NCI-H1105 (cell line): ENCODE results near the gene TMEM151A.
"Not testable (repeated sequence)": the region's sequence is repeated elsewhere in the genome, so short reads cannot be mapped to it uniquely, and the experiment has no call there.

Experiments used
- DNase-seq: peaks from one replicate; lab custom pipeline; 2025; lab: John Stamatoyannopoulos, UW

The TMEM151A gene

DNA sequence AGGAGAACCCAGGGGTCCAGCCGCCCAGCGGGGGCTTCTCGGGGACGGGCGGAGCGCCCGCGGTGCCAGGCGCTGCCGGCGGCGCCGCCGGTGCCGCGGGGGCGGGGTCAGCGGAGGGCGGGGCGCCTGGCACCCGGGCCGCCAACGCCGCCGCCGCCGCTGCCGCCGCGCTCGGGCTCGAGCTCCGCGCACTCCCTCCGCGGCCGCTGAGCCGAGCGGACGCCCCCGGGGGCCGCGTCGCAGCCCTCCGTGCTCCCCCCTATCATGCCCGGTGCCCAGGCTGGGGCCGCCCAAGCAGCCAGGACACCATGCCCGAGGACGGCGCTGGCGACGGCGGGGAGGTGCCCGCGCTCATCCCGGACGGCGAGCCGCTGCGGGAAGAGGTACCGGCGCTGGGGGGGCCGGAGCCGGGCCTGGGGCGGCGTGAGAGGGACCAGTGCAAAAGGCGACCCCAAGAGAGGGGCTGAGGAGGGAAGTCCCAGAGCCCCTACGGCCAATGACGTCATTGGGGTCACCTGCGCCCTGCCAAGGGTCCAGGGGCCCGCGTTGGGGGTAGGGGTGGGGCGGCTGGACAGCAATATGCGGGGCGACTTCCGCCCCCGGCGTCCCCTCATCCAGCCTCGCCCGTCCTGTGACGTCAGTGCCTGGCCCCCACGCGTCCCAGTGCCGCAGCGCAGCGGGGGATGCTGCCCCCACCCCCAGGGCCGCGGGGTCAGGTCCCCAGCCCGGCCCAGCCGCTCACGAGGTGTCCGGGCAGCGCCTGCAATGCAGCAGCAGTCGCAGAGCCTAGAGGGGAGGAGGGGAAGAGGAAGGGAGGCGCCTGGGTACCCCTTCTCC, at the start of gene TMEM151A:
TMEM151A (plus strand) TSS at position 189 of the 837 bp plus-strand sequence; CDS start at position 309, 120 bp downstream.
- DNase-seq, result peak; percentile 21

- DNase-seq, result no peak
Measured at GRCh38 chr11:66242095-66242765, 49.5 kb upstream of the TMEM151A start.

- DNase-seq, result no peak
Measured at GRCh38 chr11:66243782-66244535, 47.7 kb upstream of the TMEM151A start.

DNA sequence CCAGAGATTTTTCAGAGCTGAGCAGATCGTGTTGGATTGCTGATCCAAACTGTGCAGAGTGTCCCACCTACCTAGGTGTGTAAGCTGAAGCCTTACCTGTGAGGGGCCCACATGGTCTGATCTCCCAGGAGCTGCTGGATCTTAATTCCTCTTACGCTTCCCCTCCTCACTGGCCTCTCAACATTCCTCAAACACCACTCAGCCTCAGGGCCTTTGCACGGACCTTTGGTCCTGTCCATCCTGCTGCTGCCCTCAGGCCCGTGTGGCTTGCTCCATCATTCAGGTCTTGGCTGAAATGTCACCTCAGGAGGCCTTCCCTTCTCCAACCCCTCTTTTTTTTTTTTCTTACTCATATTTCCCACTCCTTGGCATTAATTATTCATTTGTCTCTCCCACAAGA, 44.4 kb upstream of the TMEM151A start:
- no peak for DNase-seq

GRCh38 chr11:66247801-66248200, 43.9 kb upstream of the TMEM151A start:
- DNase-seq, result no peak

DNA sequence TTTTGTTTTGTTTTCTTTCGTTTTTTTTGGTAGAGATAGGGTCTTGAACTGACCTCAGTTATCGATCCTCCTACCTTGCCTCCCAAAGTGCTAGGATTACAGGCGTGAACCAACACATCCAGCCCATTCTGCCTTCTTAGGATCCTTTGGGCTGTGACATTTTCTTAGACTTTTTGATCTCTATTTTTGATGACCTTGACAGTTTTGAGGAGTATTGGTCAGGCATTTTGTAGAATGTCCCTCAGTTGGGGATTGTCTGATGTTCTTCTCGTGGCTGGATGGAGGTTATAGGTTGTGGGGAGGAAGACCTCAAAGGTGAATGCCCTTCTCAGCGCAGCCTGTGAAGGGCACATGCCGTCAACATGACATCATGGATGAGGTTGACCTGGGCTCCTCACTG, 42.8 kb upstream of the TMEM151A start:
- DNase-seq, result no peak

GRCh38 chr11:66251809-66252208, 39.9 kb upstream of the TMEM151A start:
- DNase-seq, result no peak

DNA sequence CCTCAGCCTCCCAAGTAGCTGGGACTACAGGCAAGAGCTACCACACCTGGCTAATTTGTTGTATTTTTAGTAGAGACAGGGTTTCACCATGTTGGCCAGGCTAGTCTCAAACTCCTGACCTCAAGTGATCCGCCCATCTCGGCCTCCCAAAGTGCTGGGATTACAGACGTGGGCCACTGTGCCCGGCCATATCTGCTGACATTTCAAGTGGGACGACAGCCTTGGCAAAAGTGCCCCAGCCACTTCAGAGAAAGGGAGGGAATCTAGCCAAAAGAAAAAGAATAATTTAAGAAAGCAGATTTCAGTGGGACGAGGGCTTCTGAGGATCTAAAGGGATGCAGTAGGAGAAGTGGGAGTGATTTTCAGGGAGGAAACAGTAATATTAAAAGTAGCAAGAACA, 38.6 kb upstream of the TMEM151A start:
- DNase-seq, result not testable (repeated sequence)

DNA sequence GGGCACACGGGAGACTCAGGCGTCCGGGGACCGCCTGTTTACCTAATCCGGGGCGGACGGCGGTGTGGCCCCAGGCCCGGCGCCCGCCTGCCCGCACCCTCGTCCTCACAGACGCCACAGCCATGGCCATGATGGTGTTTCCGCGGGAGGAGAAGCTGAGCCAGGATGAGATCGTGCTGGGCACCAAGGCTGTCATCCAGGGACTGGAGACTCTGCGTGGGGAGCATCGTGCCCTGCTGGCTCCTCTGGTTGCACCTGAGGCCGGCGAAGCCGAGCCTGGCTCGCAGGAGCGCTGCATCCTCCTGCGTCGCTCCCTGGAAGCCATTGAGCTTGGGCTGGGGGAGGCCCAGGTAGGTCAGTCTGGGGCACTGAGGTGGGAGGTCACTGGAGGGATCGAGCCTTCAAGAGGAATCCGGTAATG, 33.2 kb upstream of the TMEM151A start:
- no peak for DNase-seq

GRCh38 chr11:66259225-66259624, 32.5 kb upstream of the TMEM151A start:
- no peak for DNase-seq

- DNase-seq, result no peak
Measured at GRCh38 chr11:66259956-66260355, 31.7 kb upstream of the TMEM151A start.

DNA sequence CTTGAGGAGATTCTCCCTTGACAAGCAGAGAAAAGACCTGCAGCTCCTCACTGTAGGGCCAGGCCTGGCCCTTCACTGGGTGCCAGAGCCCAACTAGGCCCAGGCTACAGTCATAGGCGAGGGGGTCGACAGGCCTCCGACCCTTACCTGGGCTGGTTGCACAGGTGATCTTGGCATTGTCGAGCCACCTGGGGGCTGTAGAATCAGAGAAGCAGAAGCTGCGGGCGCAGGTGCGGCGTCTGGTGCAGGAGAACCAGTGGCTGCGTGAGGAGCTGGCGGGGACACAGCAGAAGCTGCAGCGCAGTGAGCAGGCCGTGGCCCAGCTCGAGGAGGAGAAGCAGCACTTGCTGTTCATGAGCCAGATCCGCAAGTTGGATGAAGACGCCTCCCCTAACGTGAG, 30.1 kb upstream of the TMEM151A start:
- no peak for DNase-seq

GRCh38 chr11:66262191-66262590, 29.5 kb upstream of the TMEM151A start:
- DNase-seq, result no peak

DNA sequence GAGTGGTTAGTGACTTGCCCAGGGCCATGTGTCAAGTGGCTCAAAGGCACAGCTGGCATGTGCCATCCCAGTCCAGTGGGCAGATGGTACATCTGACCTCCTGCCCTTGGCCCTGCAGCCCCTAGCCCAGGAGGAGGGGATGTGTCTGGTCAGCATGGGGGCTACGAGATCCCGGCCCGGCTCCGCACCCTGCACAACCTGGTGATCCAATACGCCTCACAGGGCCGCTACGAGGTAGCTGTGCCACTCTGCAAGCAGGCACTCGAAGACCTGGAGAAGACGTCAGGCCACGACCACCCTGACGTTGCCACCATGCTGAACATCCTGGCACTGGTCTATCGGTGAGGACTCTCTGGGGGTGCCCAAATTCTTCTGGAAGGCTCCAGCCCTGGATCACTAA, 29.0 kb upstream of the TMEM151A start:
- no peak for DNase-seq

GRCh38 chr11:66263231-66263630, 28.5 kb upstream of the TMEM151A start:
- DNase-seq, result no peak

GRCh38 chr11:66263785-66264184, 27.9 kb upstream of the TMEM151A start:
- no peak for DNase-seq

DNA sequence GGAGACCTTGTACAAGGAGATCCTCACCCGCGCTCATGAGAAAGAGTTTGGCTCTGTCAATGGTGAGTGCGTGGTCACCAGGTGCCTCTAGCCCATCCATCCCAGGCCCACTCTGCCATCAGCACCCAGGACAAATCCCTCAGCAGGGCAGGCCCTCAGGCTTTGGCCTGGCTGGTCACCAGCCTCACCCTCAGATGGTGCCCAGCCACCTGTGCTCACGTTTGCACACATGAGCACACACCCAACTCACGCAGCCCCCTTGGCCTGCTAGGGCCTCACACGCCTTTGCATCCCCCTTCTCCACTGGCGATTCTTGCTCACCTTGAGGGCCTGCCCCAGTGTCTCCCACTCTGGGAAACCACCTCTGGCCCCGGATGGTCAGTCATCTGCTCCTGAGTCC, 27.3 kb upstream of the TMEM151A start:
- no peak for DNase-seq

- DNase-seq, result no peak
Measured at GRCh38 chr11:66264914-66265313, 26.8 kb upstream of the TMEM151A start.

GRCh38 chr11:66265531-66266377, 25.9 kb upstream of the TMEM151A start:
- no peak for DNase-seq

DNA sequence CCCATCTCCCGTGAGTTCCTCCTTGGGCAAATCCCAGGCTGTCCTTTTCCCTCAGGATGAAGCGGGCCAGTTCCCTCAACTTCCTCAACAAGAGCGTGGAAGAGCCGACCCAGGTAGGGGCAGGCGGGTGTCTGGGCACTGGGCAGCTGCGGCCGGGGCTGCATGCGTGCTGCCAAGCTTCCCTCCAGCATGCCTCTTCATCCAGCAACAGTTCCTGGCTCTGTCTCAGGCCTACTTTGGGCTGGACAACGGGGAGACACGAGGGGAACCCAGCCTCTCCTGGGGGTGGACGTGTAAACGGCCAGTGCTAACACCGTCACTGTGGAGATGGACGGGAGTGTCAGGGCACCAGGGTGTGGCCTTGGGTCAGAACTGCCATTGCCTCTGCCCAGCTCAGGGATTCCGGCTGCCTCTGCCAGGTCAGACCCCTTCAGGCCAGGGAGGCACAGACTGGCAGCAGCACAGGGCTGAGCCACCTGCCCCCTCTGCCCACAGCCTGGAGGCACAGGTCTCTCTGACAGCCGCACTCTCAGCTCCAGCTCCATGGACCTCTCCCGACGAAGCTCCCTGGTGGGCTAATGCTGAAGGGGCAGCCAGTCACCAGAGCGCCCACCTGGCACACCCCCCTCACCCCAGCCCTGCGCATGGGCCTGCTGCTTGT, 25.2 kb upstream of the TMEM151A start:
- no peak for DNase-seq

- DNase-seq, result no peak
Measured at GRCh38 chr11:66267039-66267378, 24.7 kb upstream of the TMEM151A start.
